Kidney epithelial cell (primary cell): Measurements from ENCODE around the gene CDC25B. TPM values are rescaled to one million over a fixed set of nuclear protein-coding genes. Genes with fewer than 3 reads are reported as not detected.

ENCODE experiments used
- DNase-seq: peaks from one replicate; pipeline ENCODE4 v3.0.0-alpha.2; 2010; ENCODE audit warnings: low read depth
- H3K27me3 ChIP-seq: 2 replicates; pipeline ENCODE4 v1.6.0; 2011; ENCODE audit warnings: low read length; ENCODE audit not compliant: control insufficient read depth, insufficient read depth
- H3K36me3 ChIP-seq: 2 replicates; pipeline ENCODE4 v1.5.1; 2011; ENCODE audit warnings: low read length; ENCODE audit not compliant: control insufficient read depth, insufficient read depth
- H3K4me3 ChIP-seq: 2 replicates; pipeline ENCODE4 v1.5.1; 2011; ENCODE audit warnings: low read depth, mild to moderate bottlenecking, control low read depth, low read length
- CTCF ChIP-seq: IDR thresholded peaks from 2 replicates; pipeline ENCODE4 v1.5.1; 2011; ENCODE audit warnings: mild to moderate bottlenecking, moderate library complexity, low read length, control low read depth, inconsistent platforms; ENCODE audit not compliant: insufficient read depth, poor library complexity, severe bottlenecking
- total RNA-seq: library from RNA; depleted of rRNA; stranded (reverse); fragments of >200 nt; gene quantifications from 2 replicates; pipeline ENCODE4 v1.2.3, GENCODE V29; 2015

The CDC25B gene
- total RNA-seq, 1 donor from 2014 or later = 8.3 TPM

DNA sequence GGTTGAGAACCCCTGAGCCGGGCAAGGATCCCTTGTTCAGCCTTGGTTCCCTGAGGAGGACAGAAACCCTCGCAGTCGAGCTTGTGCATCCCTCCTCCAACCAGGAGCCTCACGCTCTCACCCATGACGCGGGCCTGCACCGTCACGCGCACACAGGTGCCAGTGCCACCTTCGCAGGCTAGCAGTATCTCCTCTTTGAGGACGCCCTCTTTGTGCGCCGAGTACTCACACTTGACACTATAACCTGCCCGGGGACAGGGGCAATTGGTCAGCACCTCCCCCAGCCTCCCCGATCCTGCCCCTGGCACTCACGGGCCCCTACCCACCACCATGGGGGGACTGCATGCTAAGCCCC lies 41.9 kb upstream of the CDC25B start:
- peaks cover 4% of the 10 kb centered on the region for H3K36me3 ChIP-seq
- DNase-seq = no peak
- H3K4me3 ChIP-seq = no peak overlapping the region
- H3K27me3 ChIP-seq = peaks cover 32% of the 10 kb centered on the region
- no peak for TF ChIP-seq CTCF

DNA sequence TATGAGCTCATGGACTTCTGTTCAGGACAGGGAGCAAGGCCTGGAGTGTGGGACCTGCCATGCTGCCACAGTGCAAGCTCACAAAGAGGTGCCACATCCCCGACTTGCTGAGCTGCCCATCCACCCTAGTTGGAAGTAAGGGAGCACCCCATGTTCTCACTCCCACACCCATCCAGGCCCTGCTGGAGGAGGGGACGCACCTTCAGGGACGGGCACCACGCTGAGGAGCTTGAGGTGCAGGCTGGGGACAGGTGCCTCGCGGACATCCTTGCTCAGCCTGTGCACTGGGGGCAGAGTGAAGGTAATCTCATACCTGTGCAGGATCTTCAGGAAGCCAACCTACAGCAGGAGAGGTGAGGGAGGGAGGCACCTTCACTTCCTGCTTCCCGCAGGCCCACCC lies 40.8 kb upstream of the CDC25B start:
- no peak for DNase-seq
- peaks cover 22% of the 10 kb centered on the region for H3K27me3 ChIP-seq

GRCh38 chr20:3755814-3756480 lies 40.2 kb upstream of the CDC25B start:
- DNase-seq = no peak
- no peak for TF ChIP-seq CTCF
- peaks cover 15% of the 10 kb centered on the region for H3K27me3 ChIP-seq
- peaks cover 4% of the 10 kb centered on the region for H3K36me3 ChIP-seq
- no peak overlapping the region for H3K4me3 ChIP-seq

More for the DNA sequence above, 40.8 kb upstream of the CDC25B start:
- TF ChIP-seq CTCF = no peak
- Histone ChIP-seq H3K4me3 (no peak overlapping the region), H3K36me3 (peaks cover 4% of the 10 kb centered on the region)

DNA sequence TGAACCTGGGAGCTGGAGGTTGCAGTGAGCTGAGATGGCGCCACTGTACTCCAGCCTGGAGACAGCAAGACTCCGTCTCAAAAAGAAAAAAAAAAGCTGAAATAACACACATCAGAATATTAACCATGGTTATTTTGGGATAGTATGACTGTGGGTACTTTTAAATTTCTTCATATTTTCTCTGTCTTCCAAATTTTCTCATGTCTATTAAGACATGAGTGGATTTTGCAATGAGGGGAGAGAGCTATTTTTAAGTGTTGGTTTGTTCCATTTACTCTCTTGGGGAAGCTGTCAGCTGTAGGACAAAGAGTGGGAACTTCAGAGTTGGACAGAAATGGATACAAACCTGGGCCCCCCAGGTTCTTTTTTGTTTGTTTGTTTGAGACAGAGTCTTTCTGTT lies 38.8 kb upstream of the CDC25B start:
- Histone ChIP-seq H3K36me3 (peaks cover 4% of the 10 kb centered on the region), H3K27me3 (peaks cover 2% of the 10 kb centered on the region), H3K4me3 (no peak overlapping the region)
- DNase-seq = no peak
- no peak for TF ChIP-seq CTCF

- Histone ChIP-seq H3K4me3 (no peak overlapping the region), H3K36me3 (peaks cover 4% of the 10 kb centered on the region), H3K27me3 (no peaks in the 10 kb centered on the region)
- TF ChIP-seq CTCF = no peak
- no peak for DNase-seq
Measured at GRCh38 chr20:3758566-3758965, 37.5 kb upstream of the CDC25B start.

DNA sequence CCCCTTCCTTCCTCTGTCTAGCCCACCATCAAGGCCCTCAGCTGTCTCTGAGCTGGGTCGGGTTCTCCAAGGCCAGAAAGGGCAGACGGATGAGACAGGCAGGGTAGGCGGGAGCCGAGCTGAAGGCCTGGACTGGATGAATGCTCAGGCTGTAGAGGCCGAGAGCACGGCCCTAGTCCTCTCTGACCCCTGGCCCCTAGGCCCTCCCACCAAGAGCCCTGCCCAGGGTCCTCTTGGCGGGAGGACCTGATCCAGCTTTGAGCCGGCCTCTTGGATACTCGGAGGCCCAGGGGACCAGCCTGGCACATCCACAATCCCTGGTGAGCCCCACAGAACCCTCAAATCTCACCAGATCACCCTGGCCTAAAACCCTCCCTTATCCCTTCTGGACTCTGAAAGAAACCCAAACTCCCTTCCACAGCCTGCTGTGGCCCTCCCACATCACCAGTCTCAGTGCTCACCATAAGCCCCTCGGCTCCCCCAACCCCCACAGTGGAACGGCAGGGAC lies 36.7 kb upstream of the CDC25B start:
- no peak for DNase-seq
- TF ChIP-seq CTCF = no peak
- peaks cover 4% of the 10 kb centered on the region for H3K36me3 ChIP-seq
- H3K27me3 ChIP-seq = no peaks in the 10 kb centered on the region
- no peak overlapping the region for H3K4me3 ChIP-seq
